WTC11 (cell line): ENCODE data around the gene FUT8. TPM values are rescaled to one million over a fixed set of nuclear protein-coding genes. Genes with fewer than 3 reads are reported as not detected.
A peak's percentile ranks its signal among the peaks of the same experiment; 100 is the strongest.

Experiments
- ATAC-seq: fragments of 200-7000 bp; cut with Tn5 transposase; 2 replicates; pipeline ENCODE4 v1.10.0; 2021; ENCODE audit warnings: mild to moderate bottlenecking, moderate library complexity
- CTCF ChIA-PET: fragments of 300-600 bp; sonication (Branson Sonifier 250); formaldehyde crosslinking; loops from one replicate; lab custom pipeline; 2021; ENCODE audit warnings: antibody characterized with exemption; lab: Charles Lee
- POLR2A ChIA-PET: fragments of 350-600 bp; sonication (Branson Sonifier 250); formaldehyde crosslinking; loops from one replicate; lab custom pipeline; 2021; ENCODE audit warnings: antibody characterized with exemption; lab: Charles Lee
- DNase-seq: peaks from one replicate; pipeline ENCODE4 v3.0.0; 2021; ENCODE audit warnings: low spot score
- H3K27ac Mint-ChIP-seq: 2 replicates; pipeline ENCODE4 v1.8.0; 2021; ENCODE audit warnings: mixed read lengths
- H3K27me3 Mint-ChIP-seq: 2 replicates; pipeline ENCODE4 v1.8.0; 2021; ENCODE audit warnings: low read depth, mild to moderate bottlenecking, moderate library complexity, mixed read lengths
- H3K36me3 Mint-ChIP-seq: 2 replicates; pipeline ENCODE4 v1.8.0; 2021; ENCODE audit warnings: mixed read lengths
- H3K4me1 Mint-ChIP-seq: 2 replicates; pipeline ENCODE4 v1.8.0; 2022; ENCODE audit warnings: mixed read lengths
- H3K4me3 Mint-ChIP-seq: 2 replicates; pipeline ENCODE4 v1.8.0; 2021; ENCODE audit warnings: mild to moderate bottlenecking, moderate library complexity, mixed read lengths
- H3K9me3 Mint-ChIP-seq: 2 replicates; pipeline ENCODE4 v1.8.0; 2021; ENCODE audit warnings: mixed read lengths
- AR ChIP-seq: fragments of 250-450 bp; sonication (Bioruptor Pico); IDR thresholded peaks from 2 replicates; pipeline ENCODE4 v1.9.0; 2021; ENCODE audit warnings: mild to moderate bottlenecking
- ATF6 ChIP-seq: sonication (generic); formaldehyde crosslinking; IDR thresholded peaks from 2 replicates; pipeline ENCODE4 v1.8.1; 2023; ENCODE audit warnings: mild to moderate bottlenecking, missing genetic modification reagents
- CREB1 ChIP-seq: sonication (generic); formaldehyde crosslinking; IDR thresholded peaks from 2 replicates; pipeline ENCODE4 v1.8.0; 2023; ENCODE audit warnings: mild to moderate bottlenecking, missing genetic modification reagents
- E2F1 ChIP-seq: sonication (generic); formaldehyde crosslinking; IDR thresholded peaks from 2 replicates; pipeline ENCODE4 v1.8.0; 2022; ENCODE audit warnings: mild to moderate bottlenecking, missing genetic modification reagents
- E2F4 ChIP-seq: sonication (generic); formaldehyde crosslinking; IDR thresholded peaks from 2 replicates; pipeline ENCODE4 v1.8.1; 2022; ENCODE audit warnings: low read depth, mild to moderate bottlenecking, moderate library complexity, missing genetic modification reagents, borderline replicate concordance
- ERG ChIP-seq: fragments of 250-450 bp; sonication (Bioruptor Pico); IDR thresholded peaks from 2 replicates; pipeline ENCODE4 v1.8.0; 2021; ENCODE audit warnings: mild to moderate bottlenecking
- ESRRA ChIP-seq: sonication (generic); formaldehyde crosslinking; IDR thresholded peaks from 2 replicates; pipeline ENCODE4 v1.8.1; 2022; ENCODE audit warnings: mild to moderate bottlenecking, missing genetic modification reagents, borderline replicate concordance
- FOXP1 ChIP-seq: sonication (generic); formaldehyde crosslinking; IDR thresholded peaks from 2 replicates; pipeline ENCODE4 v1.8.0; 2022; ENCODE audit warnings: missing genetic modification reagents, mild to moderate bottlenecking, moderate library complexity, borderline replicate concordance
- FOXP4 ChIP-seq: sonication (generic); formaldehyde crosslinking; IDR thresholded peaks from 2 replicates; pipeline ENCODE4 v1.8.0; 2022; ENCODE audit warnings: mild to moderate bottlenecking, missing genetic modification reagents
- GABPB1 ChIP-seq: sonication (generic); formaldehyde crosslinking; IDR thresholded peaks from 2 replicates; pipeline ENCODE4 v1.8.1; 2023; ENCODE audit warnings: mild to moderate bottlenecking, missing genetic modification reagents
- KAT7 ChIP-seq: sonication (generic); formaldehyde crosslinking; IDR thresholded peaks from 2 replicates; pipeline ENCODE4 v1.8.1; 2023; ENCODE audit warnings: missing genetic modification reagents, mild to moderate bottlenecking, borderline replicate concordance
- MAX ChIP-seq: sonication (generic); formaldehyde crosslinking; IDR thresholded peaks from 2 replicates; pipeline ENCODE4 v1.8.0; 2022; ENCODE audit warnings: mild to moderate bottlenecking, missing genetic modification reagents
- NFE2L1 ChIP-seq: sonication (generic); formaldehyde crosslinking; IDR thresholded peaks from 2 replicates; pipeline ENCODE4 v1.8.1; 2023; ENCODE audit warnings: missing genetic modification reagents
- NR2C2 ChIP-seq: sonication (generic); formaldehyde crosslinking; IDR thresholded peaks from 2 replicates; pipeline ENCODE4 v1.8.0; 2022; ENCODE audit warnings: mild to moderate bottlenecking, missing genetic modification reagents
- RORB ChIP-seq: fragments of 250-450 bp; sonication (Bioruptor Pico); IDR thresholded peaks from 2 replicates; pipeline ENCODE4 v1.9.0; 2021; ENCODE audit warnings: mild to moderate bottlenecking
- ZNF232 ChIP-seq: sonication (generic); formaldehyde crosslinking; IDR thresholded peaks from 2 replicates; pipeline ENCODE4 v1.8.0; 2022; ENCODE audit warnings: mild to moderate bottlenecking, missing genetic modification reagents
- ZNF423 ChIP-seq: fragments of 250-450 bp; sonication (Bioruptor Pico); IDR thresholded peaks from 2 replicates; pipeline ENCODE4 v2.1.2; 2022; ENCODE audit warnings: mild to moderate bottlenecking, moderate library complexity
- ZSCAN18 ChIP-seq: fragments of 250-450 bp; sonication (Bioruptor Pico); IDR thresholded peaks from 2 replicates; pipeline ENCODE4 v2.1.2; 2022; ENCODE audit warnings: mild to moderate bottlenecking, moderate library complexity
- total RNA-seq: library from RNA; stranded (reverse); gene quantifications from 3 replicates; pipeline ENCODE4 v1.2.3, GENCODE V29; 2021

The FUT8 gene
- total RNA-seq, 1 experiment from 2014 or later, result 37.9 TPM

GRCh38 chr14:65412856-65413738, 567 bp downstream of the FUT8 start (continued):
- no peak for TF ChIP-seq AR (CRISPR knock-in tag)
- TF ChIP-seq E2F4 (CRISPR knock-in tag), result no peak
- no peak for TF ChIP-seq NR2C2 (CRISPR knock-in tag)
- TF ChIP-seq ZNF423 (CRISPR knock-in tag), result no peak
- TF ChIP-seq ERG (CRISPR knock-in tag), result no peak
- TF ChIP-seq MAX (CRISPR knock-in tag), result no peak
- no peak for TF ChIP-seq ZNF232
- TF ChIP-seq ATF6 (CRISPR knock-in tag), result no peak
- TF ChIP-seq NFE2L1 (CRISPR knock-in tag), result no peak

GRCh38 chr14:65413739-65414045, 1.2 kb downstream of the FUT8 start:
- no peaks in the 10 kb centered on the region for H3K36me3 Mint-ChIP-seq
- no peak overlapping the region for H3K27ac Mint-ChIP-seq
- POLR2A ChIA-PET, result interaction anchor here (0.6 kb wide), 1 partner anchor 17 kb away, joined by 7 read pairs; no protein-coding TSS in a partner anchor

More at GRCh38 chr14:65413739-65414045, 1.2 kb downstream of the FUT8 start:
- TF ChIP-seq E2F1 (CRISPR knock-in tag), result no peak
- no peak for TF ChIP-seq GABPB1 (CRISPR knock-in tag)
- no peak for TF ChIP-seq ZSCAN18 (CRISPR knock-in tag)
- no peak for TF ChIP-seq KAT7 (CRISPR knock-in tag)
- TF ChIP-seq ESRRA (CRISPR knock-in tag), result no peak
- no peak for TF ChIP-seq RORB (CRISPR knock-in tag)
- no peak for TF ChIP-seq FOXP4 (CRISPR knock-in tag)
- TF ChIP-seq CREB1 (CRISPR knock-in tag), result no peak
- no peak for TF ChIP-seq FOXP1 (CRISPR knock-in tag)
- ATAC-seq, result no peak
- DNase-seq, result no peak
- CTCF ChIA-PET, result interaction anchor here (0.6 to 3.2 kb wide), 11 partner anchors 34 to 546 kb away, joined by 3 to 28 read pairs (median 5); no protein-coding TSS in a partner anchor
- no peaks in the 10 kb centered on the region for H3K9me3 Mint-ChIP-seq
- H3K4me3 Mint-ChIP-seq, result peak overlapping the region; percentile 93
- H3K4me1 Mint-ChIP-seq, result peaks cover 25% of the 10 kb centered on the region
- peaks cover 7% of the 10 kb centered on the region; the same call in 1 of the 2 replicates for H3K27me3 Mint-ChIP-seq
